Measurements from ENCODE around the gene CCNC.

GRCh38 chr6:99603421-99604165 lies 35.1 kb upstream of the CCNC start:
- TF ChIP-seq CTCF (IDR thresholded peaks at IDR 0.05) (no peak), POLR2AphosphoS5 (IDR thresholded peaks at IDR 0.05) (no peak), POLR2A (IDR thresholded peaks at IDR 0.05) (no peak), EP300 (IDR thresholded peaks at IDR 0.05) (no peak)

Measured in upper lobe of left lung (tissue), 4 donors.